Anterior cingulate cortex (tissue), 58 donors: ENCODE measurements around the gene VEGFD.
"Not testable (repeated sequence)": the region's sequence is repeated elsewhere in the genome, so short reads cannot be mapped to it uniquely, and the experiment has no call there.

Source experiments
- DNase-seq, 58 donors: peaks; one replicate each; lab custom pipeline; 2025; lab: John Stamatoyannopoulos, UW

The VEGFD gene

DNA sequence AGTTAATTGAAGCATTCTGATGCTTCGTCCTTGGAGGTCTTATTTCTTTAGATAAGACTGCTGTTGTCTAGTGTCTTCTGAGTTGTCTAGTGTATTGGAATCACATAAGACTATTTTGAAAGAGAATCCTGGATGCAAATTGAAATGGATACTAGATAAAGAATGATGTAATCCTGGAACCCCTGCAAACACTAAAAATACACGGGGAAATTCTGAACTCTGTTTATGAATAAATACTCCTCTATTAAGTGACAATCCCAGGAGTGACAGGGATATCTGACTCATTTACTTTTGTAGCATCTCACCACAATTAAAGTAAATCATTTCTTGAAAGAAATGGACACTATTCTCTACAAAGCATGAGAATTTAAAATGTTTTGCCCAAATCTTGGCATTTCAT is 69.7 kb downstream of the VEGFD start:
- DNase-seq: no peak

DNA sequence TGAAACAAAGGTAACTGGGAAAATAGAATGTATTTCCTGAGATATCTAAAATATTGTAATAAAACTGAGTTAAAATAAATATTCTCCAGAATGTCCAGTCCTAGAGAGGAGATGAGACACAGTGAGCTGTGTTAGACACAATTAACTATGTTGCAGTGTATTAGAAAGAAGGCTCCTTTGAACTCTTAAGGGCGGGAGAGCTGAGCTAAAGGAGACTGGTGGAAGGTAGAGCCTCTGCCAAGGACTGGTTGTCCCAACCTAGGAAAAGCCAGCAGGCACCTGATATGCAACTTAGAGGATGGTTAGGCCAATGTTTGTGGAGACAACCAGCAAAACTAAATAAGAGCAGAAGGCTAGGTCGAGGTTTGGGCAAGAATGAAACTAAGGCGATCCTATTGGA is 73.1 kb downstream of the VEGFD start:
- no peak for DNase-seq

DNA sequence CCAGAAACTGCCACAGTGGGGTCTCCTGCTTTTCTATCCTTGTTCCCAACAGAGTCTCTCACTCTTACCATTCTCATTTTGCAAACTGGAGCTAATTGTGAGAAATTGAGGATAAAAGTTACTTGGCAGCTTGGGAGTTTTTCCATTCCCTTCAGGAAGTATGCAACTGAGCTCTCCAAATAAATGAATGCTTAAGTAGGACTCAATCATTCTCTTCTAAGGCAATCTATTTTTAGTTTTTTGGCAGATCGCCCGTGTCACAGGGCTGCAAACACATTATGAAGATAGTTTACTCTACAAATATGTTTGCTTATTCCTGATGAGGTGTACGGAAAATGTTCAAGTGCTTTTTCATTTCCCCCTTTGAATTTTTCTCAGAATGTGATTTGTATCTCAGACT is 74.1 kb downstream of the VEGFD start:
- peak in 10 of 58 donors; percentile 0 to 52 (median 6) for DNase-seq

DNA sequence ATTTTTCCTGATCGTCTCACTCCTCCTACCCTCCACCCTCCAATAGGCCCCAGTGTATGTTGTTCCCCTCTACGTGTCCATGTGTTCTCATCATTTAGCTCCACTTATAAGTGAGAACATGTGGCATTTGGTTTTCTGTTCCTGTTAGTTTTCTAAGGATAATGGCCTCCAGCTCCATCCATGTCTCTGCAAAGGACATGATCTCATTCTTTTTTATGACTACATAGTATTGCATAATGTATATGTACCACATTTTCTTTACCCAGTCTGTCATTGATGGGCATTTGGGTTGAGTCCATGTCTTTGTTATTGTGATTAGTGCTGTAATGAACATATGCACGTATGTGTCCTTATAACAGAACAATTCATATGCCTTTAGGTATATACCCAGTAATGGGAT is 78.3 kb downstream of the VEGFD start:
- not testable (repeated sequence) for DNase-seq

DNA sequence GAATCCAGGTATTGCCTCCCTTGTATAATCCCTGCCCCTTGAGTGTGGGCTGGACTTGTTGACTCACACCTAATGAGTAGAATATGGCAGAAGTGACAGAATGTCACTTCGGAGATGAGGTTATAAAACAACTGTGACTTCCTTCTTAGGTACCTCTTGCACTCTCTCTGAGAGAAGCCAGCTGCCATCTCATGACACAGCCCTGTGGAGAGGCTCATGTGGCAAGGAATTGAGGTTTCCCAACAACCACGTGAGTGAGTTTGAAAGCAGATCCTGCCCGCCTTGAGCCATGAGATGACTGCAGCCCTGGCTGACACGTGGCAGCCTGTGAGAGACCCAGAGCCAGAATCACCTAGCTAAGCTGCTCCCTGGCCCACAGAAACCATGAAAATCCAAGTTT is 82.3 kb downstream of the VEGFD start:
- peak in 3 of 58 donors; percentile 2 to 17 (median 2) for DNase-seq

DNA sequence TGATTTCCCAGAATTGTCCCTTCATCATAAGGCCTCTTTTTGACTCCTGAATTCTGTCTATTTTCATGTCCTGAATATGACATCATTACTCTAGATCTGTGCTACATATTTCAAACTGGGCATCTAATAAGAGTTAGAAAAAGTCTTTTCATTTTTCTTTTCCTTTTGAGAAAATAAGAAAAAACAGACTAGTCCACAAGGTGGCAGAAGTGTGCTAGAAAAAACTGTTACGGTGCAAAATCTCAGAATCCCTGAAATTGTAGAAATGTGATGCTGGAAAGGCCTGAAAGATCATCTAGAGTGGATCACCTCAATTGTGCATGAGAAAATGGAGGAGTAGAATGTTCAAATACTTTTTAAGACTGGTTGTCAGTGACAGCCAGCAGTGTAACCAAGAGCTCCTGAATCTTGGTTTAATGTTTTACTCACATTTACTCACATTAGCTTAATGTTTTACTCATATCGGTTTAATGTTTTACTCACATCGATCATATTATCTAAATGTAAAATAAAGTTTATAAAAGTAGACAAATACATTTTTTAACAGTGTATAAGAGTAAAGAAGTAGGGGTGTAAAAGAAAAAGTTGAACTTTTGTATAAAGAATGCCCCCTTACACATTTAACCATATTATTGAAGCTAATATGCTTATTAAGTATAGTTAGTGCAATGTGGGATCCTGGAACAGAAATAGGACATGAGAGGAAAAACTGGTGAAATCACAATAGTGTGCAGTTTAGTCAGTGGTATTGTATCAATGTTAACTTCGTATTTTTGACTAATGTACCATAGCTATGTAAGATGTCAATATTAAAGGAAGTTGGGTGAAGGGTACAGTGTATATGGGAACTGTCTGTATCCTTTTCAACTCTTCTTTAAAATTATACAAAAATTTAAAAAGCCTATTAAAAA is 84.0 kb downstream of the VEGFD start:
- peak in 1 of 58 donors; percentile 46 for DNase-seq

DNA sequence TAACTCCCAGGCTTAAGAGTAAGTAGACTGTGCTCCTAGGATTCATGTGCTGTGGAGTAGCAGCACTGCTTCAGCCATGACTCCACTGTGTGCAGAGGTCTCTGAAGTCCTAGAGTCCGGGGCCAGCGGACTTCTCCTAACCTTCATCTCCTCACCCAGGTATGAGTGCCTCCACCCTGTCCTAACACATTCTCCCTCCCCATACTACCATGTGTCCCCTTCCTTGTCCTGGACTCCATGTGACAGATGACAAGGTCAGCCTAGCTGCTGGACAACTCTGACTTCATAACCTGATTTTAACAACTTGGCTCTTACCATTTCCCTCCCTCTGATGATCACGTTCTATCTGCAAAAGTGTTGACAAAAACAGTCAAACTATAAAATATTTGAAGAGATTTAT is 85.4 kb downstream of the VEGFD start:
- no peak for DNase-seq

DNA sequence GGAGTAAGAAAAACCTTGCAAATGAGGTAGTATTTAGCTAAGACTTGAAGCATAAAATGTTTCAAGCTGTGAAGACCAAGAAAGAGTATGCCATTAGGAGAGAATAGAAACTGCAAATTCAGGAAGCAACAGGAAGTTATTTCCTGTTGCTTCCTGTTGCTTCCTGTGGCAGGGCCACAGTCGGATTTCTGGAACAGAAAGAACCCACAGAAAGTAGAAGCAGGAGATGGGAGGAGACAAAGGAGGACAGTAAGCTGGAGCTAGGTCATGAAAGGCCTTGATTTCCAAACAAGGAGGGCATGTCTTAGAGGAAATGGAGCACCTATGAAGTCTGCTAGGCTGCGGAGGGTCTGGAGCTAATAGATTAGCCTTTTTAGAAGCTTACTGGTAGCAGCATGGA is 86.0 kb downstream of the VEGFD start:
- no peak for DNase-seq
